Measurements from ENCODE around the gene KLHDC4. TPM values are rescaled to one million over a fixed set of nuclear protein-coding genes. Genes with fewer than 3 reads are reported as not detected.
"Not testable (repeated sequence)": the region's sequence is repeated elsewhere in the genome, so short reads cannot be mapped to it uniquely, and the experiment has no call there.

KLHDC4 gene
- 85.6 and 93.7 TPM in 2 replicates for total RNA-seq

- H3K4me1 Mint-ChIP-seq (ENCODE audit: low read depth): peaks cover 30% of the 10 kb centered on the region
- peak within 1 kb of the TSS; percentile 100 for H3K27ac Mint-ChIP-seq
- intact Hi-C loops (cut with micrococcal nuclease): loop anchor here (1.0 to 10.0 kb wide), 7 partner anchors 12 to 1211 kb away; partner anchors contain the start of genes BANP, C16orf95, MAP1LC3B and MTHFSD
- no peaks in the 10 kb centered on the region for H3K9me3 Mint-ChIP-seq
- peak; percentile 90 for DNase-seq (ENCODE audit: low spot score)
- H3K27me3 Mint-ChIP-seq (ENCODE audit: insufficient read depth): peaks cover 1% of the 10 kb centered on the region
- H3K4me3 Mint-ChIP-seq: peak within 1 kb of the TSS; percentile 100
- peaks cover 22% of the 10 kb centered on the region for H3K36me3 Mint-ChIP-seq (ENCODE audit: low read depth)
Measured at GRCh38 chr16:87765776-87766484, at the start of gene KLHDC4. Gene KLHDC4, minus strand, starts transcription at chr16:87765986. Its CDS starts 96 bp downstream, at chr16:87765890.

GRCh38 chr16:87815567-87815966 is 49.8 kb upstream of the KLHDC4 start:
- Mint-ChIP-seq H3K9me3 (peaks cover 26% of the 10 kb centered on the region), H3K27ac (no peak overlapping the region), H3K4me1 (ENCODE audit: low read depth) (peaks cover 8% of the 10 kb centered on the region), H3K36me3 (ENCODE audit: low read depth) (peaks cover 3% of the 10 kb centered on the region), H3K27me3 (ENCODE audit: insufficient read depth) (no peaks in the 10 kb centered on the region), H3K4me3 (no peak overlapping the region)
- intact Hi-C loops (cut with micrococcal nuclease): no loop called here
- DNase-seq (ENCODE audit: low spot score): no peak

GRCh38 chr16:87812200-87812656 is 46.4 kb upstream of the KLHDC4 start:
- H3K4me1 Mint-ChIP-seq (ENCODE audit: low read depth): peaks cover 24% of the 10 kb centered on the region
- DNase-seq (ENCODE audit: low spot score): no peak
- H3K27me3 Mint-ChIP-seq (ENCODE audit: insufficient read depth): peaks cover 1% of the 10 kb centered on the region
- H3K36me3 Mint-ChIP-seq (ENCODE audit: low read depth): no peaks in the 10 kb centered on the region
- peaks cover 10% of the 10 kb centered on the region for H3K9me3 Mint-ChIP-seq
- H3K4me3 Mint-ChIP-seq: no peak overlapping the region
- H3K27ac Mint-ChIP-seq: no peak overlapping the region
- intact Hi-C loops (cut with micrococcal nuclease): no loop called here

- H3K27me3 Mint-ChIP-seq (ENCODE audit: insufficient read depth); H3K4me3 Mint-ChIP-seq; H3K36me3 Mint-ChIP-seq (ENCODE audit: low read depth); H3K9me3 Mint-ChIP-seq; intact Hi-C loops (cut with micrococcal nuclease); DNase-seq (ENCODE audit: low spot score); H3K27ac Mint-ChIP-seq: not testable (repeated sequence)
- peaks cover 32% of the 10 kb centered on the region for H3K4me1 Mint-ChIP-seq (ENCODE audit: low read depth)
Measured at GRCh38 chr16:87811454-87811853, 45.7 kb upstream of the KLHDC4 start.

GRCh38 chr16:87809150-87809902 is 43.5 kb upstream of the KLHDC4 start:
- Mint-ChIP-seq H3K27me3 (ENCODE audit: insufficient read depth) (peaks cover 1% of the 10 kb centered on the region), H3K36me3 (ENCODE audit: low read depth) (no peaks in the 10 kb centered on the region), H3K4me1 (ENCODE audit: low read depth) (peaks cover 38% of the 10 kb centered on the region), H3K9me3 (no peaks in the 10 kb centered on the region), H3K27ac (no peak overlapping the region), H3K4me3 (no peak overlapping the region)
- no peak for DNase-seq (ENCODE audit: low spot score)
- intact Hi-C loops (cut with micrococcal nuclease): no loop called here

- Mint-ChIP-seq H3K36me3 (ENCODE audit: low read depth) (no peaks in the 10 kb centered on the region), H3K9me3 (no peaks in the 10 kb centered on the region), H3K27me3 (ENCODE audit: insufficient read depth) (peaks cover 1% of the 10 kb centered on the region), H3K4me1 (ENCODE audit: low read depth) (peaks cover 38% of the 10 kb centered on the region), H3K27ac (peak overlapping the region; percentile 25), H3K4me3 (no peak overlapping the region)
- no peak for DNase-seq (ENCODE audit: low spot score)
- intact Hi-C loops (cut with micrococcal nuclease): no loop called here
Measured at GRCh38 chr16:87808108-87808507, 42.3 kb upstream of the KLHDC4 start.

- peak; percentile 38 for DNase-seq (ENCODE audit: low spot score)
- intact Hi-C loops (cut with micrococcal nuclease): loop anchor here (1.0 kb wide), 2 partner anchors 28 to 46 kb away; no protein-coding TSS in a partner anchor
Measured at GRCh38 chr16:87806641-87807546, 41.1 kb upstream of the KLHDC4 start.

GRCh38 chr16:87806261-87806640 is 40.5 kb upstream of the KLHDC4 start:
- Mint-ChIP-seq H3K4me1 (ENCODE audit: low read depth) (peaks cover 33% of the 10 kb centered on the region), H3K36me3 (ENCODE audit: low read depth) (no peaks in the 10 kb centered on the region), H3K4me3 (peak overlapping the region; percentile 87), H3K27me3 (ENCODE audit: insufficient read depth) (peaks cover 1% of the 10 kb centered on the region), H3K9me3 (no peaks in the 10 kb centered on the region), H3K27ac (peak overlapping the region; percentile 90)
- intact Hi-C loops (cut with micrococcal nuclease): loop anchor here (1.0 kb wide), 2 partner anchors 27 to 47 kb away; no protein-coding TSS in a partner anchor
- DNase-seq (ENCODE audit: low spot score): peak; percentile 11

More at GRCh38 chr16:87806641-87807546, 41.1 kb upstream of the KLHDC4 start:
- peak overlapping the region; percentile 90 for H3K27ac Mint-ChIP-seq
- no peaks in the 10 kb centered on the region for H3K36me3 Mint-ChIP-seq (ENCODE audit: low read depth)
- no peaks in the 10 kb centered on the region for H3K9me3 Mint-ChIP-seq
- peak overlapping the region; percentile 87 for H3K4me3 Mint-ChIP-seq
- peaks cover 1% of the 10 kb centered on the region for H3K27me3 Mint-ChIP-seq (ENCODE audit: insufficient read depth)
- H3K4me1 Mint-ChIP-seq (ENCODE audit: low read depth): peaks cover 38% of the 10 kb centered on the region

- H3K4me3 Mint-ChIP-seq: no peak overlapping the region
- peaks cover 19% of the 10 kb centered on the region for H3K4me1 Mint-ChIP-seq (ENCODE audit: low read depth)
- intact Hi-C loops (cut with micrococcal nuclease): no loop called here
- H3K36me3 Mint-ChIP-seq (ENCODE audit: low read depth): peaks cover 2% of the 10 kb centered on the region
- DNase-seq (ENCODE audit: low spot score): no peak
- no peaks in the 10 kb centered on the region for H3K27me3 Mint-ChIP-seq (ENCODE audit: insufficient read depth)
- H3K9me3 Mint-ChIP-seq: no peaks in the 10 kb centered on the region
- H3K27ac Mint-ChIP-seq: no peak overlapping the region
Measured at GRCh38 chr16:87803385-87803784, 37.6 kb upstream of the KLHDC4 start.

- H3K27ac Mint-ChIP-seq: no peak overlapping the region
- intact Hi-C loops (cut with micrococcal nuclease): no loop called here
- DNase-seq (ENCODE audit: low spot score): no peak
- H3K4me3 Mint-ChIP-seq: no peak overlapping the region
- H3K9me3 Mint-ChIP-seq: no peaks in the 10 kb centered on the region
- H3K36me3 Mint-ChIP-seq (ENCODE audit: low read depth): peaks cover 2% of the 10 kb centered on the region
- peaks cover 16% of the 10 kb centered on the region for H3K4me1 Mint-ChIP-seq (ENCODE audit: low read depth)
- no peaks in the 10 kb centered on the region for H3K27me3 Mint-ChIP-seq (ENCODE audit: insufficient read depth)
Measured at GRCh38 chr16:87802670-87803069, 36.9 kb upstream of the KLHDC4 start.

- Mint-ChIP-seq H3K27me3 (ENCODE audit: insufficient read depth) (no peaks in the 10 kb centered on the region), H3K36me3 (ENCODE audit: low read depth) (peaks cover 2% of the 10 kb centered on the region), H3K9me3 (no peaks in the 10 kb centered on the region), H3K27ac (no peak overlapping the region), H3K4me1 (ENCODE audit: low read depth) (peaks cover 9% of the 10 kb centered on the region), H3K4me3 (no peak overlapping the region)
- intact Hi-C loops (cut with micrococcal nuclease): no loop called here
- DNase-seq (ENCODE audit: low spot score): no peak
Measured at GRCh38 chr16:87801679-87802259, 36.0 kb upstream of the KLHDC4 start.

- Mint-ChIP-seq H3K4me1 (ENCODE audit: low read depth) (no peaks in the 10 kb centered on the region), H3K36me3 (ENCODE audit: low read depth) (peaks cover 2% of the 10 kb centered on the region), H3K27me3 (ENCODE audit: insufficient read depth) (no peaks in the 10 kb centered on the region), H3K9me3 (no peaks in the 10 kb centered on the region), H3K27ac (no peak overlapping the region), H3K4me3 (no peak overlapping the region)
- DNase-seq (ENCODE audit: low spot score): no peak
- intact Hi-C loops (cut with micrococcal nuclease): no loop called here
Measured at GRCh38 chr16:87800497-87800896, 34.7 kb upstream of the KLHDC4 start.

Measured in activated T-helper 1 cell treated with anti-CD3 and anti-CD28 coated beads, Interleukin-12 subunit alpha, Interleukin-12 subunit beta, Interleukin-2, Interleukin-4 antibody, amounts not matched to agents 30 ng/mL and 10 ng/mL and 1 ng/mL, durations not matched to agents 14 hours and 24 hours and 36 hours (primary cell).